Heart right ventricle (tissue), 16 donors: ENCODE results near the gene AIG1. TPM values are rescaled to one million over a fixed set of nuclear protein-coding genes. Genes with fewer than 3 reads are reported as not detected.
"Not testable (repeated sequence)": the region's sequence is repeated elsewhere in the genome, so short reads cannot be mapped to it uniquely, and the experiment has no call there.

Source experiments
- ATAC-seq, 8 donors: fragments of 200-7000 bp; cut with Tn5 transposase; one replicate each; pipeline ENCODE4 v1.9.1; 2020; ENCODE audit warnings: mild to moderate bottlenecking in 8 of 8, moderate library complexity in 8 of 8, moderate number of reproducible peaks in 1 of 8
- DNase-seq, 2 donors: peaks; one replicate each; pipeline ENCODE4 v3.0.0-alpha.2; 2020
- H3K27ac ChIP-seq, 10 donors: fragments of 200-600 bp; sonication (generic) in 2 of 10; one replicate each; pipeline versions ENCODE4 v1.5.0 to v1.8.0; 2020 to 2022; ENCODE audit warnings: mild to moderate bottlenecking in 3 of 10
- H3K27me3 ChIP-seq, 7 donors: fragments of 200-600 bp; one replicate each; pipeline ENCODE4 v1.8.0; 2021 to 2022; ENCODE audit warnings: mild to moderate bottlenecking in 2 of 7
- H3K36me3 ChIP-seq, 9 donors: fragments of 200-600 bp; sonication (generic) in 1 of 9; one replicate each; pipeline versions ENCODE4 v1.5.0 to v1.8.0; 2020 to 2022; ENCODE audit warnings: mild to moderate bottlenecking in 2 of 9
- H3K4me1 ChIP-seq, 9 donors: fragments of 200-600 bp; sonication (generic) in 1 of 9; one replicate each; pipeline versions ENCODE4 v1.5.0 to v1.8.0; 2020 to 2022; ENCODE audit warnings: mild to moderate bottlenecking in 4 of 9
- H3K4me3 ChIP-seq, 10 donors: fragments of 200-600 bp; sonication (generic) in 2 of 10; one replicate each; pipeline versions ENCODE4 v1.5.0 to v1.8.0; 2020 to 2022; ENCODE audit warnings: mild to moderate bottlenecking in 7 of 10, moderate library complexity in 2 of 10
- H3K9me3 ChIP-seq, 11 donors: fragments of 200-600 bp in 10 of 11; sonication (generic) in 2 of 11; one replicate each; pipeline versions ENCODE4 v1.5.0 to v1.8.0; 2013 to 2022; ENCODE audit warnings: mild to moderate bottlenecking in 2 of 11, control low read depth in 1 of 11, moderate library complexity in 1 of 11
- CTCF ChIP-seq, 9 donors: fragments of 200-600 bp; sonication (generic) in 2 of 9; IDR thresholded peaks; one replicate each; pipeline versions ENCODE4 v1.5.0 to v1.8.0; 2021 to 2022; ENCODE audit warnings: antibody characterized with exemption in 9 of 9, mild to moderate bottlenecking in 5 of 9, moderate library complexity in 1 of 9
- WGBS, 2 donors: extraction: QIAGEN DNeasy Blood & Tissue Kit; methylation state at CpG; one replicate each; pipeline ENCODE4 v1.1.7; 2013; ENCODE audit warnings: inconsistent platforms in 1 of 2; 5-methylcytosine and 5-hydroxymethylcytosine counted together
- intact Hi-C, 10 donors: fragments of 100-400 bp; cut with DNase I; formaldehyde crosslinking; loops; one replicate each; pipeline versions ENCODE4 v1.11.1 to v1.14.2; 2022
- polyA plus RNA-seq, 2 donors: library from polyadenylated mRNA; stranded (reverse); fragments of 200-250 nt; gene quantifications; one replicate each; pipeline ENCODE4 v1.2.3, GENCODE V29; 2013
- total RNA-seq, 10 donors: library from RNA; stranded (reverse); fragmentation: NEBNext Ultra II Directional in 3 of 10; extraction: Animal tissue kit (Norgen Biotek cat#: 25700) in 3 of 10; gene quantifications; one replicate each; pipeline versions ENCODE4 v1.2.1 to v1.2.4, GENCODE V29; 2021 to 2023
- donor health status: Arrhythmogenic right ventricular cardiomyopathy.
- donor health status: ischemic (EF 13 %, LVEDD 7.1; RV severe dilation, severe dysfunction).
- donor health status: healthy with polysubstance abuse.
- donor health status: DM: no; HTN: yes; CAD: no.
- donor health status: DM: no; HTN: no; CAD: no.
- donor health status: ischemic (EF 25% LVEDD 6.9; RV normal size, moderate dysfunction).
- donor health status: ischemic (EF 25% LVEDD 5.7; RV mildly dilated, moderate dysfunction).
- donor health status: healthy.
- donor health status: DM: yes; HTN: yes; CAD: no.
- donor health status: Ischemic cardiomyopathy.
- donor health status: ischemic (EF 35%, LVEDD 5.7; RV mildly dilated, moderate dysfunction).
- donor health status: nonischemic (EF 11% LVEDD 7.7; RV severe dilation, severe dysfunction).
- donor health status: DM: yes; HTN: yes; CAD: no.
- donor health status: PGD.
- donor health status: ischemic (EF 29% LVEDD 5.4; RV normal size, mild dysfunction).
- donor health status: nonischemic (EF 23%, LVEDD 6.1; RV moderate dilation, normal function).

The AIG1 gene
- total and polyA plus RNA-seq, 12 donors, result 17.4 to 83.2 (median 66.2) TPM

DNA sequence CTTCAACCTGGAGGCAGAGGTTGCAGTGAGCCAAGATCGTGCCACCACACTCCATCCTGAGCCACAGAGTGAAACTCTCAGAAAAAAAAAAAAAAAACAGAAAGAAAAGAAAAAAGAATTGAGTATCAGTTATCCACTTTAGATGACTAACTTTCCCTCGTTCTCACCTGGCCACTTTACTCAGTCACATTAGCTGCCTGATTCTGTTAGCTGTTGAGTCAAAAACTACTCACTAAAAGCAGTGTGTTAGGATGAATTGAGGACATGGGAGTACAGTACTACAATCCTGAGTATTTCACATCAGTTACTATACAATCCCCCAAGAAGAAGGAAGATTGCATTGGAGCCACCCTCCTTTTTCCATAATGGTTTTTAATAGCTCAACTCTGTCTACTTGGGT is 275.2 kb downstream of the AIG1 start:
- TF ChIP-seq CTCF (IDR thresholded peaks at IDR 0.05), result no peak
- ATAC-seq (no peak), DNase-seq (no peak)
- intact Hi-C loops, result no loop called here
- 88 to 94% methylated on average over 2 of the region's 2 CpGs for WGBS, 2 donors
- Histone ChIP-seq H3K36me3 (peaks cover 0 to 36% (median 0%) of the 10 kb centered on the region in 9 donors), H3K27me3 (no peaks in the 10 kb centered on the region), H3K9me3 (peaks cover 0 to 3% (median 0%) of the 10 kb centered on the region in 11 donors), H3K4me1 (no peaks in the 10 kb centered on the region), H3K4me3 (no peak overlapping the region), H3K27ac (no peak overlapping the region)

- H3K9me3 ChIP-seq, result no peaks in the 10 kb centered on the region
- no peaks in the 10 kb centered on the region for H3K27me3 ChIP-seq
- intact Hi-C loops, result no loop called here
- 95 to 96% methylated on average over 4 of the region's 4 CpGs for WGBS, 2 donors
- H3K4me1 ChIP-seq, result no peaks in the 10 kb centered on the region
- ATAC-seq, result no peak
- H3K27ac ChIP-seq, result no peak overlapping the region
- no peak overlapping the region for H3K4me3 ChIP-seq
- no peak for DNase-seq
- peaks cover 0 to 43% (median 0%) of the 10 kb centered on the region in 9 donors for H3K36me3 ChIP-seq
- TF ChIP-seq CTCF (IDR thresholded peaks at IDR 0.05), result no peak
These were observed 275.9 kb downstream of the AIG1 start for GRCh38 chr6:143336446-143337152.

- Histone ChIP-seq H3K27me3 (no peaks in the 10 kb centered on the region), H3K4me1 (no peaks in the 10 kb centered on the region), H3K4me3 (no peak overlapping the region), H3K9me3 (no peaks in the 10 kb centered on the region), H3K36me3 (peaks cover 0 to 43% (median 0%) of the 10 kb centered on the region in 9 donors), H3K27ac (no peak overlapping the region)
- DNase-seq (peak; percentile 18 to 52), ATAC-seq (peak in 1 of 8 donors; percentile 45)
- WGBS, 2 donors, result 69 to 77% methylated on average over 17 of the region's 17 CpGs
- TF ChIP-seq CTCF (IDR thresholded peaks at IDR 0.05), result peak; percentile 15 to 60 (median 51)
- intact Hi-C loops, result no loop called here
These were observed 276.7 kb downstream of the AIG1 start for GRCh38 chr6:143337201-143337949.

DNA sequence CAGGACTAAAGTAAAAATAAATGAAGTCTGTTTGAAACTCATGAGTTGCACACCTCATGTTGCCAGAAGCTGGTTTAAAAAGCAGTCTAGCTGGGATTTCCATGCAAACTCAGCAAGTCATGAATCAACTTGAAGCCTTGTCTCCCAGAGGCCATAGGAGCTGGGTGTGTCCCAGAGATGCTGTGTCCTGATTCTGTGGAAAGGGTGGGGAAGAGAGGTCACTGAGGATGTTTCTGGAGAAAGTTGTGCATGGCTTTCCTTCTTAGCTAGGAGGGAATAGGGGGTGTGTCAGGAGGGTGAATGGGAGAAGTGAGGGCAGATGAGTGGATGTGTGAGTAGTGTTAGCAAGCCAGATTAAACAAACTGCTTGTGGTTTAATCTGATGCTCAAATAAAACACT is 278.5 kb downstream of the AIG1 start:
- H3K9me3 ChIP-seq, result no peaks in the 10 kb centered on the region
- TF ChIP-seq CTCF (IDR thresholded peaks at IDR 0.05), result no peak
- H3K27ac ChIP-seq, result no peak overlapping the region
- DNase-seq (no peak), ATAC-seq (no peak)
- intact Hi-C loops, result no loop called here
- H3K27me3 ChIP-seq, result no peaks in the 10 kb centered on the region
- no peak overlapping the region for H3K4me3 ChIP-seq
- H3K36me3 ChIP-seq, result peaks cover 0 to 32% (median 0%) of the 10 kb centered on the region in 9 donors
- H3K4me1 ChIP-seq, result no peaks in the 10 kb centered on the region

GRCh38 chr6:143345477-143345876 is 284.8 kb downstream of the AIG1 start:
- not testable (repeated sequence) for ATAC-seq, DNase-seq, H3K27me3 ChIP-seq, H3K4me3 ChIP-seq, H3K27ac ChIP-seq, H3K4me1 ChIP-seq
- intact Hi-C loops, result loop anchor here in 1 of 10 donors (5.0 kb wide), 1 partner anchor 1752 kb away; no protein-coding TSS in a partner anchor
- Histone ChIP-seq H3K9me3 (peaks cover 0 to 12% (median 0%) of the 10 kb centered on the region in 11 donors), H3K36me3 (peaks cover 0 to 13% (median 0%) of the 10 kb centered on the region in 9 donors)
- WGBS, 2 donors, result 97 to 98% methylated on average over 7 of the region's 7 CpGs
